Measurements from ENCODE around the gene TOR1AIP2.
"Not testable (repeated sequence)": the region's sequence is repeated elsewhere in the genome, so short reads cannot be mapped to it uniquely, and the experiment has no call there.

The TOR1AIP2 gene

GRCh38 chr1:179807291-179807690, 70.3 kb downstream of the TOR1AIP2 start:
- no peak for DNase-seq (ENCODE audit: low spot score)

GRCh38 chr1:179806333-179806732, 71.3 kb downstream of the TOR1AIP2 start:
- no peak for DNase-seq (ENCODE audit: low spot score)

GRCh38 chr1:179805291-179806195, 72.1 kb downstream of the TOR1AIP2 start:
- no peak for DNase-seq (ENCODE audit: low spot score)

GRCh38 chr1:179804417-179804816, 73.2 kb downstream of the TOR1AIP2 start:
- not testable (repeated sequence) for DNase-seq (ENCODE audit: low spot score)

GRCh38 chr1:179803918-179804317, 73.7 kb downstream of the TOR1AIP2 start:
- DNase-seq (ENCODE audit: low spot score) = no peak

- no peak for DNase-seq (ENCODE audit: low spot score)
Observed at GRCh38 chr1:179803104-179803503, 74.5 kb downstream of the TOR1AIP2 start.

GRCh38 chr1:179800481-179800880, 77.1 kb downstream of the TOR1AIP2 start:
- no peak for DNase-seq (ENCODE audit: low spot score)

GRCh38 chr1:179798864-179799516, 78.6 kb downstream of the TOR1AIP2 start:
- DNase-seq (ENCODE audit: low spot score) = no peak

GRCh38 chr1:179798213-179798863, 79.3 kb downstream of the TOR1AIP2 start:
- DNase-seq (ENCODE audit: low spot score) = no peak

GRCh38 chr1:179794669-179795068, 82.9 kb downstream of the TOR1AIP2 start:
- DNase-seq (ENCODE audit: low spot score) = no peak

GRCh38 chr1:179794146-179794545, 83.5 kb downstream of the TOR1AIP2 start:
- no peak for DNase-seq (ENCODE audit: low spot score)

- no peak for DNase-seq (ENCODE audit: low spot score)
Observed at GRCh38 chr1:179793281-179793680, 84.3 kb downstream of the TOR1AIP2 start.

All from hematopoietic multipotent progenitor cell treated with erythropoietin and hydrocortisone succinate and interleukin-3 and kit ligand, for 17 days (in vitro differentiated cells).